ENCODE measurements around the gene FLNB. TPM values are rescaled to one million over a fixed set of nuclear protein-coding genes. Genes with fewer than 3 reads are reported as not detected.

The FLNB gene
- total and polyA plus RNA-seq, 2 of the 13 experiments (the other 11 are each of a cell fraction or from before 2014, with no cell fraction given), result 106 to 130 TPM

DNA sequence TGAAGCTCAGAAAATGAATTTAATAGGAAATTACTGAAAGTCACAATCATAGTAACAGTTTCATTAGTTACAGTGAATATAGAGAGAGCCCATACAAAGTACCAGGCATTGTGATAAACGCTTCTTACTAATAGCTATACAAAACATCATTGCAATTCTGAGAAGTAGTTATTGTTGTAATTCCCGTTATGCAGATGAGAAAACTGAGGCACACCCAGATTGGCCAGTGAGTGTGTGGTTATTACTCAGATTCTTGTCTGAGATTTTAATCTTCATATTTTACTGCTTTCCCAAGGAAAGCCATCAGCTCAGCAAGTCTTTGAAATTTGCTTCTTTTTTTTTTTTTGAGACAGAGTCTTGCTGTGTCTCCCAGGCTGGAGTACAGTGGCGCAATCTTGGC lies 14.3 kb downstream of the FLNB start:
- H3K9me3 ChIP-seq (ENCODE audit: low read length), result no peaks in the 10 kb centered on the region
- H2AFZ ChIP-seq (ENCODE audit: low read length), result no peak overlapping the region
- in situ Hi-C loops (cut with HindIII; ENCODE audit: extremely low pct_ligation_motif_present, low pct_unique_long_range_greater_than_20kb), result no loop called here
- H3K4me2 ChIP-seq (ENCODE audit: low read depth, low read length), result no peak overlapping the region
- ChIA-PET POLR2A (interaction anchor here (0.9 to 1.3 kb wide), 2 partner anchors 12 to 37 kb away, joined by 3 to 4 read pairs; no protein-coding TSS in a partner anchor), CTCF (ENCODE audit: low intra/inter-chr PET ratio, low total read pairs) (no interaction called here)
- H3K79me2 ChIP-seq (ENCODE audit: insufficient read depth, low read length), result peaks cover 100% of the 10 kb centered on the region
- no peak for FAIRE-seq
- no peak overlapping the region for H3K4me3 ChIP-seq (replicated peaks in 1 of 3; ENCODE audit: insufficient read depth in 1 of 3, low read depth in 2 of 3, low read length in 3 of 3)
- H3K27me3 ChIP-seq (ENCODE audit: control insufficient read depth in 1 of 2, insufficient read depth in 2 of 2, low read length in 2 of 2), result no peaks in the 10 kb centered on the region
- H4K20me1 ChIP-seq (ENCODE audit: insufficient read depth, low read length), result peaks cover 77% of the 10 kb centered on the region
- intact Hi-C loops (cut with micrococcal nuclease; ENCODE audit: unreplicated experiment), result loop anchor here (5.0 kb wide), 2 partner anchors 35 to 80 kb away; no protein-coding TSS in a partner anchor
- DNase-seq (ENCODE audit: low spot score), result no peak
- H3K4me1 ChIP-seq (ENCODE audit: insufficient read depth, low read length), result peaks cover 100% of the 10 kb centered on the region
- H3K36me3 ChIP-seq (replicated peaks in 1 of 2; ENCODE audit: control insufficient read depth in 1 of 2, insufficient read depth in 2 of 2, low read length in 2 of 2), result peaks cover 0 to 4% of the 10 kb centered on the region in 2 experiments; a peak in 3 of 5 replicates
- no TSS peak for BruUV-seq (replicated peaks)
- WGBS (ENCODE audit: low lambda C conversion rate), result 91% methylated on average over 3 of the region's 3 CpGs
- H3K27ac ChIP-seq (ENCODE audit: extremely low read length, insufficient read depth, low read length), result peak overlapping the region; percentile 69
- ATAC-seq, result no peak
- no peak overlapping the region for H3K9ac ChIP-seq (ENCODE audit: insufficient read depth, low read depth, low read length)
- no peak for TF ChIP-seq KLF6 (CRISPR knock-in tag; IDR thresholded peaks at IDR 0.05)
- TF ChIP-seq, protein P1, sequence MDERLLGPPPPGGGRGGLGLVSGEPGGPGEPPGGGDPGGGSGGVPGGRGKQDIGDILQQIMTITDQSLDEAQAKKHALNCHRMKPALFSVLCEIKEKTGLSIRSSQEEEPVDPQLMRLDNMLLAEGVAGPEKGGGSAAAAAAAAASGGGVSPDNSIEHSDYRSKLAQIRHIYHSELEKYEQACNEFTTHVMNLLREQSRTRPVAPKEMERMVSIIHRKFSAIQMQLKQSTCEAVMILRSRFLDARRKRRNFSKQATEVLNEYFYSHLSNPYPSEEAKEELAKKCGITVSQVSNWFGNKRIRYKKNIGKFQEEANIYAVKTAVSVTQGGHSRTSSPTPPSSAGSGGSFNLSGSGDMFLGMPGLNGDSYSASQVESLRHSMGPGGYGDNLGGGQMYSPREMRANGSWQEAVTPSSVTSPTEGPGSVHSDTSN (CRISPR knock-in tag; IDR thresholded peaks at IDR 0.05), result no peak
- no peak for TF ChIP-seq ZC3H4 (CRISPR knock-in tag; IDR thresholded peaks at IDR 0.05; ENCODE audit: borderline replicate concordance)
- peak; percentile 85 for TF ChIP-seq ZNF629 (CRISPR knock-in tag; conservative IDR thresholded peaks at IDR 0.05)
- no peak for TF ChIP-seq SSRP1 (CRISPR knock-in tag; IDR thresholded peaks at IDR 0.05)
- TF ChIP-seq, protein P2, sequence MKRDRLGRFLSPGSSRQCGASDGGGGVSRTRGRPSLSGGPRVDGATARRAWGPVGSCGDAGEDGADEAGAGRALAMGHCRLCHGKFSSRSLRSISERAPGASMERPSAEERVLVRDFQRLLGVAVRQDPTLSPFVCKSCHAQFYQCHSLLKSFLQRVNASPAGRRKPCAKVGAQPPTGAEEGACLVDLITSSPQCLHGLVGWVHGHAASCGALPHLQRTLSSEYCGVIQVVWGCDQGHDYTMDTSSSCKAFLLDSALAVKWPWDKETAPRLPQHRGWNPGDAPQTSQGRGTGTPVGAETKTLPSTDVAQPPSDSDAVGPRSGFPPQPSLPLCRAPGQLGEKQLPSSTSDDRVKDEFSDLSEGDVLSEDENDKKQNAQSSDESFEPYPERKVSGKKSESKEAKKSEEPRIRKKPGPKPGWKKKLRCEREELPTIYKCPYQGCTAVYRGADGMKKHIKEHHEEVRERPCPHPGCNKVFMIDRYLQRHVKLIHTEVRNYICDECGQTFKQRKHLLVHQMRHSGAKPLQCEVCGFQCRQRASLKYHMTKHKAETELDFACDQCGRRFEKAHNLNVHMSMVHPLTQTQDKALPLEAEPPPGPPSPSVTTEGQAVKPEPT (CRISPR knock-in tag; IDR thresholded peaks at IDR 0.05; ENCODE audit: low read depth), result no peak
- TF ChIP-seq, protein P3, sequence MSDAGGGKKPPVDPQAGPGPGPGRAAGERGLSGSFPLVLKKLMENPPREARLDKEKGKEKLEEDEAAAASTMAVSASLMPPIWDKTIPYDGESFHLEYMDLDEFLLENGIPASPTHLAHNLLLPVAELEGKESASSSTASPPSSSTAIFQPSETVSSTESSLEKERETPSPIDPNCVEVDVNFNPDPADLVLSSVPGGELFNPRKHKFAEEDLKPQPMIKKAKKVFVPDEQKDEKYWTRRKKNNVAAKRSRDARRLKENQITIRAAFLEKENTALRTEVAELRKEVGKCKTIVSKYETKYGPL (CRISPR knock-in tag; IDR thresholded peaks at IDR 0.05), result no peak
